ENCODE results near the gene ARHGAP6.
"Not testable (repeated sequence)": the region's sequence is repeated elsewhere in the genome, so short reads cannot be mapped to it uniquely, and the experiment has no call there.

ARHGAP6 gene

GRCh38 chrX:11272290-11272689, 393.4 kb downstream of the ARHGAP6 start:
- no peak for DNase-seq

- DNase-seq: no peak
Measured at GRCh38 chrX:11269996-11270395, 395.7 kb downstream of the ARHGAP6 start.

DNA sequence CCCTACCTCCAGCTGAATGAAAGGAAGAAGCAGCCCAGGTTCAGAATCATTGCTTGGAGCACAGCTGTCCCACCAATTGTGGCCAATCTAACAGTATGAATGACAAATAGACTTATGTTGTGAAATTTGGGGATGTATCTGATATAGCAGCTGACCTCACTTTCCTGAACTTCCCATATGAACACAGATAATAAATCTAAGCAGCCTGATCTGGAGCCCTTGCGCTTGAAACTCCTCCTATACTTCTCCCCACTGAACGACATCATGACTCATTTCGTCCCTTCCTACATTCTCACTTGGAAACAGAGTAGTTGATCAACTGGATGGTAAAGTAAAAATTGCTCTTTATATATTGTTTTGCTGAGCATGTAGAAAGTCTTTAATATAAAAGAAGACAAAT, 396.7 kb downstream of the ARHGAP6 start:
- DNase-seq: no peak

- no peak for DNase-seq
Measured at GRCh38 chrX:11267425-11267824, 398.3 kb downstream of the ARHGAP6 start.

GRCh38 chrX:11266573-11267003, 399.1 kb downstream of the ARHGAP6 start:
- no peak for DNase-seq

DNA sequence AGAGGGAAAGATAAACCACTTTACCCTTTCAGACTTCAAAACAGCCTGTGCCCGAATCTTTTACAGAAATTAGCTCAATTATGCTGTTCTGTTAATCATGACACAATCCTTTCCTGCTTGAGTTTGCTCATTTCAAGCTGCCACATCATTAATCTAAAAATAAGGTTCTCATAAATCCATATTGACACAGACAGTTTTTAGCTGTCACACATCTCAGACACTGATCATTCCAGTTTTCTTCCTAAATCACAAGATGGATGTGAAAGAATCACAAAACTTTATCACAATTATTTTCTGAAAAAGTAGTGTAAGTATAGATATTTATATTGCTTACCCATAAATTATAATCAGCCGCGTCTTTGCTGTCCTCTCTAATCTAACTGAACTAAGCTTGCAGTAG, 400.4 kb downstream of the ARHGAP6 start:
- no peak for DNase-seq

DNA sequence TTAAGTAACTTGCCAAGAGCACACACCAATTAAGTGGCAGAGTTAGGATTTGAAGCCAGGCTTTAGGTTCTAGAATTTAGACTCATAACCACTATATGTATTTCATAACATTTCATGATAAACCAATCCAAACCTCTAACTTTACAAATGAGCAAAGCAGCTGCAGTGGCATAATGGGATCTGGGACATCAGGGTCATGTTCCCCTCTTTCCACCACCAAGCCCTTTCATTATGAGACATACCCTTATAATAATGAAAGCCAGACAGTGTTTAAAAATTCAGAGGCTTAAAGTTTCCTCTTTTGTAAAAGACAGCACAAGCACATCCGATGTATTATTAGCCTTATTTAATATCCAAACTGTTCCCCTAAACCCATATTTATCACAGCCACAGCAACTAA, 400.8 kb downstream of the ARHGAP6 start:
- DNase-seq: no peak

DNA sequence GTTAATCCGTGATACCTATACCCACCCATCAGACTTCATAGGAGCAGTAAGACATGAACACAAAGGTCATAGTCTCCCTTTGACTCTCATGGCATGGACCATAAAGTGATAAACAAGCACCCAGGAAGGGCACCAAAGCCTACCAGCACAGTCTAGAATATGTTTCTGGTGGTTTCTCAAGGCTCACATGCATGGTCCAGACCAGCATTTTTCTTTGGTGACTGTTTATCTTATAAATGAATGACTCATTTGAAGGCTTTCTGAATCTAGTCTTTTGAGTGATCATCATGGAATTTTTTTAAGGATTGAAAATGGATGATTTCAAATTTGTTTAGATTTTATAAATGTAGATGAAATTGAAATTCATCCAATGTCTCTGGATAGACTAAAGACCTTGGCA, 404.5 kb downstream of the ARHGAP6 start:
- DNase-seq: no peak

GRCh38 chrX:11259437-11259836, 406.3 kb downstream of the ARHGAP6 start:
- DNase-seq: no peak

DNA sequence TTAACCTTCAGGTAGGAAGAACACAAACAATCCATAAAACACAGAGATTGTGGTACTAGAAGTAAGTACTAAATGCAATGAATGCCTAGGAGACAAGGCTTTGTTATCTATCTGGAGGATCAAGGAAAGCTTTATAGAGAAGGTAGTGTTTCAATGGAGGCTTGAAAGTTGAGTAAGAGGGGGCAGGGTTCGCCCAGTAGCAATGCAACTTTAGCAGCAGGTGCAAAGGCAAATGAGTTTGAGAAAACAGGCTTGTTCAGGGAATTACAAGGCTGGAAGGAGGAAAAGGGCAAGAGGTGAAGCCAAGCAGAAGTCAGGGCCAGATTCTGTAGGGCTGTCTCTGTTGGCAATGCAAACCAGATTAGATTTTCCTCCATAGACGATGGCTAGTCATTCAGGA, 408.0 kb downstream of the ARHGAP6 start:
- no peak for DNase-seq

GRCh38 chrX:11257290-11257689, 408.4 kb downstream of the ARHGAP6 start:
- no peak for DNase-seq

DNA sequence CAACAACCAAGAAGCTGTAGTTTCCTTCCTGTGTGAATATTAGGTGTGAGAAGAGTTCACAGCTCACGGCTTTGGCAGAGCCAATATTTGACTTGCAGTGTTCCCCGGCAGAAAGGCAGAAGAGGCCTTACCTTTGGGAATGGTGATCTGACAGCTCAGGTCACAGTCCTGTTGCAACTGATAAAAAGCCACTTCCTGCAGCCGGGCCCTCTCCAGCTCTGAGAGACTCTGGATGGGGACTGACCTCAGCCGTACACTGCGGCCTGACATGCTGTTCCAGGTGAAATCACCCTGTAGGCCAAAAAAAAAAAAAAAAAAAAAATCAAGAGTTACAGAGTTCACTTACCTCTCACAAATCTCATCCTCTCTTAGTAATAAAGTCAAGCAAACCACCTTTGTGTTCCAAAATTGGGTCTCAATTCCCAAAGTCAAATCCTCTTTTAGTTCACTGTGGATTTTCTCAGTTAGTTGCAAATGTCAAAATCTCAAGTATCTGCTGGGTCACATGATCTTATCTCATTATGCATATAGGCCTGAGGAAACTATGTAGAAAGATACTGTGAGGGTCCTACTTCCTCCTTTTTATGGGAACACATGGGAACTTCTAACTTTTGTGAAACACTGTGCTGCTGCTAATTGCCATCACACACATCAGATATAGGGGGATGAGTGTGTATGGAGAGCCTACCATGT, 411.2 kb downstream of the ARHGAP6 start:
- peak; percentile 62 for DNase-seq

DNA sequence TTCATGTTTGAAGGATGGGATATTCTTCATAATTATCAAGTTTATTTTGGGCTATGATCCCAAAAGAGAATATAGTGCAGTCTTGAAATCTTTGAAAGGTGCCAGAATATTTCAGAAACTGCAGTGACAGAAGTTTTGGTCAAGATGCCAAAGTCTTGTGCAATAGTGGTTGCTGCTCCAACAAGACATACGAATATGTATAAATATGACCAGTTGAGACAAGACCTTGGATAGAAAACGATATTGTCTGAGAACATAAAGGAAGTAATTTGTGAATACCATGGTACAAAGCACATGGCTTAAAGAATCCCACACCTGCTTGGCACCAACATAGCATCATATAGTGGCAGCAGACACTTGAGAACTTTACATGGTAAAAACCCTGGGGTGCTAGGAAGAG, 421.1 kb downstream of the ARHGAP6 start:
- DNase-seq: no peak

DNA sequence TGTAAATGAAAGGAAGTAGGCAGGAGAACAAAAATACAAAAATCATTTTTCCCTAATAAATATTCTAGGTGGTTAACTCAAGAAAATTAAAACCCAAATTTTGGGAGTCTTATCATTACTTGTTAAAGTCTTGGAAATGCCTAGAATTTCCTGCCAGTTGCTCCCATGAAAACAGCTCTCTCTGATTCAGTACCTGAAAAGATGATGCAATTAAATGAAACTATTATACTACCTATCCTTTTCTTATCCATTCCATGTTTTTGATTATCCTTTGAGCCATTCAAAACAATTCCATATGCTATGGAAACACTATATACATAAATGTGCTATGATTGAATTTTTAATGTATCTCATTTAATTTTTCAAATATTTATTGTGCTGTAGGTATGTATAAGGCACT, 423.0 kb downstream of the ARHGAP6 start:
- DNase-seq: no peak

GRCh38 chrX:11241720-11242119, 424.0 kb downstream of the ARHGAP6 start:
- DNase-seq: no peak

GRCh38 chrX:11239230-11239629, 426.5 kb downstream of the ARHGAP6 start:
- DNase-seq: peak; percentile 31

DNA sequence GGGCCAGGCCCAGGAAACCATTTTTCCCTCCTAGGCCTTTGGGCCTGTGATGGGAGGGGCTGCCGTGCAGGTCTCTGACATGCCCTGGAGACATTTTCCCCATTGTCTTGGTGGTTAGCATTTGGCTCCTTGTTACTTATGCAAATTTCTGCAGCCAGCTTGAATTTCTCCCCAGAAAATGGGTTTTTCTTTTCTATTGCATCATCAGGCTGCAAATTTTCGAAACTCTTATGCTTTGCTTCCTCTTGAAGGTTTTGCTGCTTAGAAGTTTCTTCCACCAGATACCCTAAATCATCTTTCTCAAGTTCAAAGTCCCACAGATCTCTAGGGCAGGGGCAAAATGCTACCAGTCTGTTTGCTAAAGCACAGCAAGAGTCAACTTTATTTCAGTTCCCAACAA, 430.3 kb downstream of the ARHGAP6 start:
- DNase-seq: not testable (repeated sequence)

- no peak for DNase-seq
Measured at GRCh38 chrX:11215191-11215921, 450.4 kb downstream of the ARHGAP6 start.

- DNase-seq: no peak
Measured at GRCh38 chrX:11214346-11215190, 451.2 kb downstream of the ARHGAP6 start.

- DNase-seq: no peak
Measured at GRCh38 chrX:11212741-11213140, 453.0 kb downstream of the ARHGAP6 start.

DNA sequence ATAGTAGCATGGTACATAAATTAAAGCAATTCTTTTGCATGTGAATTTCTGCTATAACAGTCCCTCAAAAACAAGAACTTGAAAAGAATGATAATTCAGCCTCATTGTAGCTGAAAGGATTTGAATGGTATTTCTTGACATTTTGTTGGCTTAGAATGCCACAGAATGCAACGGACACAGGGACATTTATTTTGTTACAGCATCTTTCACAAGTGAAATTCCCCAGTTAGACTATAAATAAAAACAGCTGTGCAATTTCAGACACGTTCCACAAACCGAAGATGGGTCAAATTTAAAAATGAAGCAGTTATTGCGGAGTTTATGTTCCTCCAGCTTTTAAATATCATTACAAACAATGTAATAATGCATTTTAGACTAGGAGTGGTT, 455.3 kb downstream of the ARHGAP6 start:
- no peak for DNase-seq

DNA sequence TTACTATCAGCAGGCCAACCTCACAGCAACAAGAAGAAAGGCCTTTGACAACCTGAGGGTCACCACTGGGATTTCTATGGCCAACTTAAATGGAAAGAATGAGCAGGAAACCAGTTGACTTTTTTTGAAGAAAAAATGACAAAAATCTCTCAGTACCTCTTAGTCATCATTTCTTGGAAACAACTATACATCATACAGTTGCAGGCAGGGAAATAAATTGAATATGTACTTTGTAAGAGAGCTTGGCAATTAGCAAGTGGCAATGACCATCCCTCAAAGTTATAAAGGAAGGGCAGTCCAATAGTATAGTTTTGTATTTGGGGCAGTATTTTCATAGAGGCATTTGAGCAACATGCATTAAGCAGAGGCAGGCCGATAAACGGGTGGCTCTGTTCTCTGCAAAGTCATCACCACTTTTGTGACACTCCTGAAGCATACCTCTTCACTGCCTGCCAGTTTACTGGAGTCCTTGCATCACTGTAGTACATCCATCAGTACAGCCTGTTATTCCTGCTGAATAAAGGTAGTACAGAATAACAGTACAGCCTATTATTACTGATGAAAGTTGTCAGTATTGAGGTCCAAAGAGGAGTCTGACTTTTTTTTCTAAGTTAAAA, 455.8 kb downstream of the ARHGAP6 start:
- peak; percentile 2 for DNase-seq

- no peak for DNase-seq
Measured at GRCh38 chrX:11206716-11207115, 459.0 kb downstream of the ARHGAP6 start.

Measured in hematopoietic multipotent progenitor cell treated with erythropoietin and hydrocortisone succinate and interleukin-3 and kit ligand, for 4 days (in vitro differentiated cells).